Neural progenitor cell (in vitro differentiated cells): ENCODE measurements around the gene HTD2.

ENCODE experiments used
- CTCF ChIP-seq: fragments of 200-600 bp; sonication (generic); IDR thresholded peaks from 2 replicates; pipeline ENCODE4 v1.5.1; 2017; ENCODE audit warnings: antibody characterized with exemption, mild to moderate bottlenecking
- EZH2 ChIP-seq: fragments of 200-600 bp; sonication (generic); IDR thresholded peaks from 2 replicates; pipeline ENCODE4 v1.6.1; 2017; ENCODE audit warnings: antibody characterized with exemption, mild to moderate bottlenecking, moderate library complexity

- TF ChIP-seq CTCF (no peak), EZH2 (no peak)
Observed at GRCh38 chr3:58299075-58299474, 7.2 kb upstream of the HTD2 start.
